Stomach (tissue), 4 donors: ENCODE measurements around the gene SLC6A18.

Experiments used
- POLR2A ChIP-seq, 4 donors: fragments of 450-650 bp; IDR thresholded peaks; one replicate each; pipeline ENCODE4 v1.6.1; 2016; ENCODE audit warnings: antibody characterized with exemption in 4 of 4, control low read depth in 2 of 4, mild to moderate bottlenecking in 1 of 4, moderate library complexity in 1 of 4
- POLR2AphosphoS5 ChIP-seq, 3 donors: sonication (generic); formaldehyde crosslinking; IDR thresholded peaks; one replicate each; pipeline ENCODE4 v1.6.1; 2016; ENCODE audit warnings: antibody characterized with exemption in 3 of 3
- TF ChIP-seq, protein P1 (sequence below), 7 experiments: fragments of 450-650 bp in 4 of 7; fragments of 200-600 bp in 3 of 7; sonication (generic) in 3 of 7; IDR thresholded peaks; one replicate each; pipeline ENCODE4 v1.5.1; 2016 to 2019; ENCODE audit warnings: antibody characterized with exemption in 7 of 7, control low read depth in 2 of 7, mild to moderate bottlenecking in 1 of 7

- TF ChIP-seq, protein P1, sequence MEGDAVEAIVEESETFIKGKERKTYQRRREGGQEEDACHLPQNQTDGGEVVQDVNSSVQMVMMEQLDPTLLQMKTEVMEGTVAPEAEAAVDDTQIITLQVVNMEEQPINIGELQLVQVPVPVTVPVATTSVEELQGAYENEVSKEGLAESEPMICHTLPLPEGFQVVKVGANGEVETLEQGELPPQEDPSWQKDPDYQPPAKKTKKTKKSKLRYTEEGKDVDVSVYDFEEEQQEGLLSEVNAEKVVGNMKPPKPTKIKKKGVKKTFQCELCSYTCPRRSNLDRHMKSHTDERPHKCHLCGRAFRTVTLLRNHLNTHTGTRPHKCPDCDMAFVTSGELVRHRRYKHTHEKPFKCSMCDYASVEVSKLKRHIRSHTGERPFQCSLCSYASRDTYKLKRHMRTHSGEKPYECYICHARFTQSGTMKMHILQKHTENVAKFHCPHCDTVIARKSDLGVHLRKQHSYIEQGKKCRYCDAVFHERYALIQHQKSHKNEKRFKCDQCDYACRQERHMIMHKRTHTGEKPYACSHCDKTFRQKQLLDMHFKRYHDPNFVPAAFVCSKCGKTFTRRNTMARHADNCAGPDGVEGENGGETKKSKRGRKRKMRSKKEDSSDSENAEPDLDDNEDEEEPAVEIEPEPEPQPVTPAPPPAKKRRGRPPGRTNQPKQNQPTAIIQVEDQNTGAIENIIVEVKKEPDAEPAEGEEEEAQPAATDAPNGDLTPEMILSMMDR (IDR thresholded peaks at IDR 0.05), result no peak
- no peak for TF ChIP-seq POLR2A (IDR thresholded peaks at IDR 0.05)
- no peak for TF ChIP-seq POLR2AphosphoS5 (IDR thresholded peaks at IDR 0.05)
These were observed 12.3 kb upstream of the SLC6A18 start for GRCh38 chr5:1212881-1213280.
